ENCODE results near the gene COX6B2.

Gene COX6B2

DNA sequence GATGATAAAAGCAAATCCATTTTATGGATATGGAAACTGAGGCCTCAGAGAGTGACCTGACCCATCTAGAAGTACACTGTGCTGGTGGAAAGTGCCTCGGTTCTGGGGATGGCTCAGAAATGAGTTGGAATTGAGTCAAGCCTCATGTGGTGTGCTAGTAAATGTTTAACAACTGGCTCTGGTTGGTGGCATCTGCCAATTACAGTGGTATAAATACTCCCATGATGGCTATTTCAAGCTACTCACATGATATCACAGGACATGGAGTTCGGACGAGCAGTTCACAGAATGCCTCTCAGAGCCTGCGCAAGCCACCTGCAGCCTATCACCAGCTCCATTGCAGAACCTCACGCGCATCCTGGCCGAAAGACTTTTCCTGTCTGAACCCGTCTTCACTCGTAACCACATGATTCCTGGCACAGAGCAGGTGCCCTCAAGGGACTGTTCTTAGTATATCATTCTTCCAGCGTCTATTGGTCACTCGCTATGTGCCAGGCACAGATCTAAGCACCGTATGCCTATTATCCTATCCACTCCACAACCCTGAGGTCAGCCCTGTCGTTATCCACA is 38.5 kb downstream of the COX6B2 start:
- DNase-seq (ENCODE audit: low spot score): no peak
- TF ChIP-seq, protein P1, sequence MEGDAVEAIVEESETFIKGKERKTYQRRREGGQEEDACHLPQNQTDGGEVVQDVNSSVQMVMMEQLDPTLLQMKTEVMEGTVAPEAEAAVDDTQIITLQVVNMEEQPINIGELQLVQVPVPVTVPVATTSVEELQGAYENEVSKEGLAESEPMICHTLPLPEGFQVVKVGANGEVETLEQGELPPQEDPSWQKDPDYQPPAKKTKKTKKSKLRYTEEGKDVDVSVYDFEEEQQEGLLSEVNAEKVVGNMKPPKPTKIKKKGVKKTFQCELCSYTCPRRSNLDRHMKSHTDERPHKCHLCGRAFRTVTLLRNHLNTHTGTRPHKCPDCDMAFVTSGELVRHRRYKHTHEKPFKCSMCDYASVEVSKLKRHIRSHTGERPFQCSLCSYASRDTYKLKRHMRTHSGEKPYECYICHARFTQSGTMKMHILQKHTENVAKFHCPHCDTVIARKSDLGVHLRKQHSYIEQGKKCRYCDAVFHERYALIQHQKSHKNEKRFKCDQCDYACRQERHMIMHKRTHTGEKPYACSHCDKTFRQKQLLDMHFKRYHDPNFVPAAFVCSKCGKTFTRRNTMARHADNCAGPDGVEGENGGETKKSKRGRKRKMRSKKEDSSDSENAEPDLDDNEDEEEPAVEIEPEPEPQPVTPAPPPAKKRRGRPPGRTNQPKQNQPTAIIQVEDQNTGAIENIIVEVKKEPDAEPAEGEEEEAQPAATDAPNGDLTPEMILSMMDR (IDR thresholded peaks at IDR 0.05; ENCODE audit: extremely low read depth, insufficient read depth, missing control alignments): no peak
- in situ Hi-C loops (cut with MboI; ENCODE audit: low pct_unique_long_range_greater_than_20kb, low sequenced_read_pairs, unreplicated experiment): no loop called here

DNA sequence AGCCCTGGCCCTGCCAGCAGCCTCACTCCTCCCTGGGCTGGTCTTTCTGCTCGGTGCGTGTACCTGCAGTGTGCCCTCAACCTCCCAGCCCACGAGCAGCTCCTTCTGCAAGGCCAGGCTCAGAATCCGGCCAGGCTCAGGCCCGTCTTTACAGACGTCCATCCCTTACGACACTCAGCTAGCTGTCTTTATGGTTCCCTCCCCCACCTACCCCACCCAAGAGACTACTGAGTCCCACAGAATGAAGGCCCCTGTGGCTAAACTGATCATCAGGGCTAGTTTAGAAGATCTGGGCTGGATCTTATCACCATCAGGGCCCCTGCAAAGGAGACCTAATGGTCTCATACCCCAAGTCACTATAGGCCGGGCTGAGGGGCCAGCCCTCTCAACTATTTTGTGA is 40.1 kb downstream of the COX6B2 start:
- no peak for DNase-seq (ENCODE audit: low spot score)
- in situ Hi-C loops (cut with MboI; ENCODE audit: low pct_unique_long_range_greater_than_20kb, low sequenced_read_pairs, unreplicated experiment): no loop called here
- TF ChIP-seq, protein P1 (IDR thresholded peaks at IDR 0.05; ENCODE audit: extremely low read depth, insufficient read depth, missing control alignments): no peak

DNA sequence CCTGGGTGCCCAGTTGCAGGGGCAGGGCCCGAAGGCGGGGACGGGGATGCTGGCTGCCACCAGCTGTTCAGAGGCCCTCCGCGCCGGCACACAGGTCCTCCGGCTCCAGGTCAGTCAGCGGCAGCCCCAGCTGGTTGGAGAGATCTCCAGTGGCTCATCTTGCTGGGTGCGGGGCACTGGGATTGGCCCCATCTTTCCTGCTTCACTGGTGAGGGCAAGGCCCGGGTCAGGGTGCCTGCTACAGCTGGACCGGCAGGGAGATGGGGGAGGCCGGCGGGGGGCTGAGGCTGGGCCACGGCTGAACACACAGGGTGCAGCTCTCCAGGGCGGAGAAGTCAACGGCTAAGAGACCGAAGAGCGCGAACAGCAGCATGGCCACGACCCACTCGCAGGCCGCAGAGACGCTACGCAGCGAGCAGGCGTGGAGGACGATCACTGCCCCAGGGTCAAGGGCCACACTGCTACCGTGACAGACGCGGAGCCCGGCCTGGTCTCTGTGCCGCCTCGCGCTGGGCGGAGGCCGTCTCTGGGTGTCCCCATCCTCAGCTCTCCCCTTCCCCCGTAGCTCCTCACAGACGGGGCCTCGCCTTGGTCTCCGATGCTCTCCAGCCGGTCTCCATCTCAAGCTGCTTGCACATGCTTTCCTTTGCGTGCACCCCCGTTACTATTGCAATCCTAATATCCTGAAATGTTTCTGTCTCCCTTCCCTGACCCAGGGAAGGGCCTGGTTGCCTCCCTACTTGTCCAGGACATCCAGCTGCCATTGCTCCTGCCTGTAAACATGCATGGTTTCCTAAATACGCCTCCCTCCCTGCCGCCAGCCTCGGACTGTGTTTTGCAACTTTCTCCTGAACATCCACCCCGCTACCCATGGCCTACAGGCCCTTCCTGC is 41.7 kb downstream of the COX6B2 start:
- no peak for DNase-seq (ENCODE audit: low spot score)
- TF ChIP-seq, protein P1 (IDR thresholded peaks at IDR 0.05; ENCODE audit: extremely low read depth, insufficient read depth, missing control alignments): no peak
- in situ Hi-C loops (cut with MboI; ENCODE audit: low pct_unique_long_range_greater_than_20kb, low sequenced_read_pairs, unreplicated experiment): no loop called here

DNA sequence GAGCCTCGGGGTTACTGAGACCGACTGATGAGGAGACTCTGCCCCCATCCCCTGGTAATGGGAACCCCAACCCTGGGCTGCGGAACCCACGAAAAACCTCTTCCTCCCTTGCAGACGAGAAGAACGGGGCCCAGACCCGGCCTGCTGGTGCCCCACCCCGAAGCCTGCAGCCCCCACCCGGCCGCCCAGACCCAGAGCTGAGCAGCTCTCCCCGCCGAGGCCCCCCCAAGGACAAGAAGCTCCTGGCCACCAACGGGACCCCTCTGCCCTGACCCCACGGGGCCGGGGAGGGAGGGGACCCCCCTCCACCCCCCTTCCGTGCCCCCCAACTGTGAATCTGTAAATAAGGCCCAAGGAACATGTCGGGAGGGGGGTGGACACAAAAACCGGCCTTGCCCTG is 42.7 kb downstream of the COX6B2 start:
- in situ Hi-C loops (cut with MboI; ENCODE audit: low pct_unique_long_range_greater_than_20kb, low sequenced_read_pairs, unreplicated experiment): no loop called here
- TF ChIP-seq, protein P1 (IDR thresholded peaks at IDR 0.05; ENCODE audit: extremely low read depth, insufficient read depth, missing control alignments): no peak
- DNase-seq (ENCODE audit: low spot score): no peak

DNA sequence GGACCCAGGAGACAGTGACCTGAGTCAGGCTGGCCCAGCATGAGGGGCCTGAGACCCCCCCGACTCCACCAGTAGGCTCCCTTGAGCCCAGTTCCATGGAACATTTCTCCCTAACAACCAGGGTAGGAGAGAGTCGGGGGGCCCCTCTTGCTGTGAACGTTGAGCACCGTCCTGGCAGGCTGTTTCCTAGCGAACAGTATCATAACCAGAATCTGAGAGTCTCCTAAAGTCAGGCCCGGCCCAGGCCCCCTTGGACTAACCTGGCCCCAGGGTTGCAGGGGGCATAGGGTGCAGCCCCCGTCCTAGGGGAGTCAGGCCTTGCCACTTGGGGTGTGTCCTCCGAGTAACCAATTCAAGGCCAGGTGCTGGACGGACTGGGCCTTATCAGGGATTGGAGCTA is 43.1 kb downstream of the COX6B2 start:
- DNase-seq (ENCODE audit: low spot score): peak; percentile 11
- in situ Hi-C loops (cut with MboI; ENCODE audit: low pct_unique_long_range_greater_than_20kb, low sequenced_read_pairs, unreplicated experiment): no loop called here
- TF ChIP-seq, protein P1 (IDR thresholded peaks at IDR 0.05; ENCODE audit: extremely low read depth, insufficient read depth, missing control alignments): no peak

DNA sequence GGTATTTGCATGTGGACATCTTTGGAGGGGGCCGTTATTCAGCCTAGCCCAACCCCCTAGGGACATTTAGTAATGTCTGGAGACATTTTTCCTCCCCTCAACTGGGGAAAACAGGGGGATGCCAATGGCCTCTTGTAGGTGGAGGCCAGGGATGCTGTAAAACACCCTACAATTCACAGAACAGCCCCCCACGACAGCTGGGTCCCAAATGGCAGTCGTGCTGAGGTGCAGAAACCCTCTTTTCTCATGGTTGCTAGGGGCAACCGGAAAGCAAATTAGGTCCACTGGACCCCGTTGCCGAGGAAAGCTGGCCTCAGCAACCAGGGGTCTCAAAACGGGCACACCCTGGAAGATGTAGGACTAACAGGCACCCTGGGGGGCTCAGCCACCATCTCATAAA is 44.0 kb downstream of the COX6B2 start:
- no peak for DNase-seq (ENCODE audit: low spot score)
- in situ Hi-C loops (cut with MboI; ENCODE audit: low pct_unique_long_range_greater_than_20kb, low sequenced_read_pairs, unreplicated experiment): no loop called here
- TF ChIP-seq, protein P1 (IDR thresholded peaks at IDR 0.05; ENCODE audit: extremely low read depth, insufficient read depth, missing control alignments): no peak
